Kidney epithelial cell (primary cell): ENCODE measurements around the gene COMP. TPM values are rescaled to one million over a fixed set of nuclear protein-coding genes. Genes with fewer than 3 reads are reported as not detected.
"Not testable (repeated sequence)": the region's sequence is repeated elsewhere in the genome, so short reads cannot be mapped to it uniquely, and the experiment has no call there.

ENCODE experiments used
- DNase-seq: peaks from one replicate; pipeline ENCODE4 v3.0.0-alpha.2; 2010; ENCODE audit warnings: low read depth
- H3K27me3 ChIP-seq: 2 replicates; pipeline ENCODE4 v1.6.0; 2011; ENCODE audit warnings: low read length; ENCODE audit not compliant: control insufficient read depth, insufficient read depth
- H3K36me3 ChIP-seq: 2 replicates; pipeline ENCODE4 v1.5.1; 2011; ENCODE audit warnings: low read length; ENCODE audit not compliant: control insufficient read depth, insufficient read depth
- H3K4me3 ChIP-seq: 2 replicates; pipeline ENCODE4 v1.5.1; 2011; ENCODE audit warnings: low read depth, mild to moderate bottlenecking, control low read depth, low read length
- CTCF ChIP-seq: IDR thresholded peaks from 2 replicates; pipeline ENCODE4 v1.5.1; 2011; ENCODE audit warnings: mild to moderate bottlenecking, moderate library complexity, low read length, control low read depth, inconsistent platforms; ENCODE audit not compliant: insufficient read depth, poor library complexity, severe bottlenecking
- total RNA-seq: library from RNA; depleted of rRNA; stranded (reverse); fragments of >200 nt; gene quantifications from 2 replicates; pipeline ENCODE4 v1.2.3, GENCODE V29; 2015

COMP gene
- total RNA-seq, 1 donor from 2014 or later = not detected

- no peak for DNase-seq
- Histone ChIP-seq H3K4me3 (peak overlapping the region; percentile 87), H3K27me3 (no peaks in the 10 kb centered on the region), H3K36me3 (peaks cover 1% of the 10 kb centered on the region)
- no peak for TF ChIP-seq CTCF
These were observed 42.0 kb upstream of the COMP start for GRCh38 chr19:18833141-18833476.

GRCh38 chr19:18832306-18833140, 41.4 kb upstream of the COMP start:
- TF ChIP-seq CTCF = peak; percentile 26
- no peak for DNase-seq
- H3K36me3 ChIP-seq = no peaks in the 10 kb centered on the region
- H3K4me3 ChIP-seq = peak overlapping the region; percentile 87
- no peaks in the 10 kb centered on the region for H3K27me3 ChIP-seq

- H3K27me3 ChIP-seq = no peaks in the 10 kb centered on the region
- no peak for TF ChIP-seq CTCF
- peak; percentile 69 for DNase-seq
- H3K4me3 ChIP-seq = peak within 1 kb of the TSS; percentile 87
- H3K36me3 ChIP-seq = no peaks in the 10 kb centered on the region
These were observed 40.6 kb upstream of the COMP start, which contains the start of gene UPF1 for GRCh38 chr19:18831524-18832305. Gene UPF1, plus strand, starts transcription at chr19:18831959. Its CDS starts 251 bp downstream, at chr19:18832210.

- H3K4me3 ChIP-seq = no peak overlapping the region
- no peak for DNase-seq
- no peaks in the 10 kb centered on the region for H3K27me3 ChIP-seq
- H3K36me3 ChIP-seq = no peaks in the 10 kb centered on the region
- TF ChIP-seq CTCF = no peak
These were observed 39.4 kb upstream of the COMP start for GRCh38 chr19:18830488-18830887.

- TF ChIP-seq CTCF = no peak
- Histone ChIP-seq H3K36me3 (no peaks in the 10 kb centered on the region), H3K27me3 (no peaks in the 10 kb centered on the region), H3K4me3 (no peak overlapping the region)
- no peak for DNase-seq
These were observed 37.7 kb upstream of the COMP start for GRCh38 chr19:18828786-18829185.

GRCh38 chr19:18817574-18817973, 26.5 kb upstream of the COMP start:
- H3K4me3 ChIP-seq = no peak overlapping the region
- TF ChIP-seq CTCF = no peak
- H3K36me3 ChIP-seq = no peaks in the 10 kb centered on the region
- peaks cover 9% of the 10 kb centered on the region for H3K27me3 ChIP-seq
- DNase-seq = no peak

- H3K4me3 ChIP-seq, H3K36me3 ChIP-seq, DNase-seq: not testable (repeated sequence)
- peaks cover 15% of the 10 kb centered on the region for H3K27me3 ChIP-seq
These were observed 25.5 kb upstream of the COMP start for GRCh38 chr19:18816645-18817044.
